Measurements from ENCODE around the gene WDR45B.
"Not testable (repeated sequence)": the region's sequence is repeated elsewhere in the genome, so short reads cannot be mapped to it uniquely, and the experiment has no call there.

The WDR45B gene

GRCh38 chr17:82577300-82577699 is 70.9 kb downstream of the WDR45B start:
- DNase-seq, result no peak

- DNase-seq, result not testable (repeated sequence)
These were observed 72.5 kb downstream of the WDR45B start for GRCh38 chr17:82575581-82576221.

GRCh38 chr17:82574041-82574440 is 74.2 kb downstream of the WDR45B start:
- no peak for DNase-seq

- no peak for DNase-seq
These were observed 76.4 kb downstream of the WDR45B start for GRCh38 chr17:82571855-82572254.

- DNase-seq, result no peak
These were observed 78.0 kb downstream of the WDR45B start for GRCh38 chr17:82570277-82570676.

GRCh38 chr17:82569621-82570020 is 78.6 kb downstream of the WDR45B start:
- DNase-seq, result no peak

GRCh38 chr17:82568997-82569393 is 79.2 kb downstream of the WDR45B start:
- DNase-seq, result peak; percentile 54

- DNase-seq, result no peak
These were observed 81.0 kb downstream of the WDR45B start for GRCh38 chr17:82567286-82567685.

GRCh38 chr17:82566129-82566960 is 81.9 kb downstream of the WDR45B start:
- DNase-seq, result no peak

GRCh38 chr17:82565551-82565950 is 82.7 kb downstream of the WDR45B start:
- DNase-seq, result no peak
